Naive thymus-derived CD4-positive, alpha-beta T cell (primary cell): ENCODE data around the gene DCP2. TPM values are rescaled to one million over a fixed set of nuclear protein-coding genes. Genes with fewer than 3 reads are reported as not detected.

ENCODE experiments used
- ATAC-seq: fragments of 150-1000 bp; cut with Tn5 transposase; 2 replicates; pipeline ENCODE4 v1.10.0; 2021; ENCODE audit warnings: mild to moderate bottlenecking, moderate library complexity
- CTCF ChIA-PET: fragments of 350-600 bp; sonication (Branson Sonifier 250); formaldehyde crosslinking; loops from one replicate; lab custom pipeline; 2021; ENCODE audit warnings: antibody characterized with exemption; lab: Charles Lee
- POLR2A ChIA-PET: fragments of 350-600 bp; sonication (Branson Sonifier 250); formaldehyde crosslinking; loops from one replicate; lab custom pipeline; 2021; ENCODE audit warnings: antibody characterized with exemption, inconsistent platforms; lab: Charles Lee
- DNase-seq, 9 donors: peaks; one replicate each; pipeline versions ENCODE4 v3.0.0 to v3.0.0-alpha.2; 2020 to 2022; ENCODE audit warnings: mixed read lengths in 1 of 9
- H3K27ac ChIP-seq: one replicate; pipeline ENCODE4 v1.7.0; 2013; ENCODE audit warnings: mild to moderate bottlenecking, low read depth, low read length, moderate library complexity
- H3K27me3 ChIP-seq, 2 donors: one replicate each; pipeline ENCODE4 v1.7.0; 2013; ENCODE audit warnings: low read length in 2 of 2, mild to moderate bottlenecking in 2 of 2, moderate library complexity in 2 of 2; ENCODE audit not compliant: control insufficient read depth in 2 of 2, insufficient read depth in 2 of 2
- H3K36me3 ChIP-seq, 3 experiments: 1 replicate in 2 of 3; 2 replicates in 1 of 3; pipeline ENCODE4 v1.7.0; 2013; ENCODE audit warnings: low read length in 3 of 3, mild to moderate bottlenecking in 3 of 3, moderate library complexity in 1 of 3; ENCODE audit not compliant: insufficient read depth in 3 of 3, control insufficient read depth in 2 of 3
- H3K4me1 ChIP-seq, 2 donors: one replicate each; pipeline ENCODE4 v1.7.0; 2013; ENCODE audit warnings: low read length in 2 of 2, mild to moderate bottlenecking in 2 of 2, moderate library complexity in 1 of 2; ENCODE audit not compliant: control insufficient read depth in 2 of 2, insufficient read depth in 2 of 2
- H3K4me3 ChIP-seq: 2 replicates; pipeline ENCODE4 v1.7.0; 2013; ENCODE audit warnings: mild to moderate bottlenecking, low read length
- H3K9me3 ChIP-seq, 3 experiments: 1 replicate in 2 of 3; 2 replicates in 1 of 3; pipeline ENCODE4 v1.7.0; 2013; ENCODE audit warnings: low read length in 3 of 3; ENCODE audit not compliant: control insufficient read depth in 2 of 3
- H3K27ac Mint-ChIP-seq, 9 donors: one replicate each; pipeline ENCODE4 v1.8.0; 2020 to 2022; ENCODE audit warnings: mixed read lengths in 9 of 9, mild to moderate bottlenecking in 8 of 9, moderate library complexity in 5 of 9, inconsistent platforms in 2 of 9
- H3K27me3 Mint-ChIP-seq, 5 donors: one replicate each; pipeline ENCODE4 v1.8.0; 2021 to 2022; ENCODE audit warnings: mixed read lengths in 5 of 5, mild to moderate bottlenecking in 1 of 5
- H3K36me3 Mint-ChIP-seq, 5 donors: one replicate each; pipeline ENCODE4 v1.8.0; 2020 to 2022; ENCODE audit warnings: mixed read lengths in 5 of 5, mild to moderate bottlenecking in 3 of 5, inconsistent platforms in 1 of 5
- H3K4me1 Mint-ChIP-seq, 7 donors: one replicate each; pipeline ENCODE4 v1.8.0; 2020 to 2022; ENCODE audit warnings: mixed read lengths in 7 of 7, mild to moderate bottlenecking in 3 of 7, inconsistent platforms in 1 of 7
- H3K4me3 Mint-ChIP-seq, 10 donors: one replicate each; pipeline ENCODE4 v1.8.0; 2020 to 2022; ENCODE audit warnings: mild to moderate bottlenecking in 10 of 10, mixed read lengths in 10 of 10, moderate library complexity in 6 of 10, inconsistent platforms in 2 of 10
- H3K9me3 Mint-ChIP-seq, 11 donors: one replicate each; pipeline ENCODE4 v1.8.0; 2020 to 2022; ENCODE audit warnings: mixed read lengths in 11 of 11, mild to moderate bottlenecking in 4 of 11, inconsistent platforms in 1 of 11, moderate library complexity in 1 of 11
- intact Hi-C, 2 donors: fragments of 100-400 bp; cut with micrococcal nuclease; formaldehyde crosslinking; loops; one replicate each; pipeline ENCODE4 v1.15.1; 2023
- polyA plus RNA-seq, 2 donors: library from polyadenylated mRNA; unstranded; fragments of 300-500 nt; fragmentation: Illumina TruSeq; gene quantifications; one replicate each; pipeline ENCODE4 v1.2.3, GENCODE V29; 2021
- total RNA-seq, 6 experiments: library from RNA in 5 of 6; stranded (reverse) in 5 of 6; gene quantifications; 1 replicate in 5 of 6; 2 replicates in 1 of 6; pipeline ENCODE4 v1.2.3 and lab custom pipeline; 2021 to 2026

Gene DCP2
- total and polyA plus RNA-seq, 7 experiments from 2014 or later: 50.7 to 101 (median 65.0) TPM

DNA sequence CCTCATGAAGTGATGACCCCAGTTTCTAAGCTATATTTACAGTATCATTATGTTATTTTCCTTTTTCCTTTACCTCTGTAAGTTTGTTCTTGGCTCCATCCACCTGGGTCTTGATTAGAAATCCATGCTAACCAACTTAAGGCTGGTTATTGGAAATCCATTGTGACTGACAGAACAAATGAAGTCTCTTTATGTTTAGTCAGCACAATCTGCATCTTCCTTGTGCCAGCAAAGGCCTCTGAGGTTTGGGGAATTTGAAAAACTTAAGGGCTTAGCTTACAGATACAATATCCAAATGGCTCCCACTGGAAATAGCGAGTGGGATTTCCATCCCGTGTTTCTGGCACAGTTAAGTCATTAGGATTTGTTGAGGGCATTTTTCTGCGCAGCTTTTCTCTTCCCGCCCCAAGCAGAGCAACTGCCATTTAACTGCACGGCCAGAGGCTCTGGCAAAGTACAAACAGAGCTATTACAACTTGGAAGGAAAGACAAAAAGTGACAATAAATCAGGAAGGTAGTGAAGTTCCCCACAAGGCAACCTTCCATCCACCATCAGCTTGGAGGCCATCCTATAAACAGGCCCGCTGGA lies 64.2 kb downstream of the DCP2 start:
- Mint-ChIP-seq H3K27me3 (peaks cover 0 to 3% (median 0%) of the 10 kb centered on the region in 5 donors), H3K4me1 (peaks cover 0 to 11% (median 5%) of the 10 kb centered on the region in 7 donors), H3K4me3 (no peak overlapping the region), H3K9me3 (no peaks in the 10 kb centered on the region), H3K36me3 (peaks cover 0 to 5% (median 0%) of the 10 kb centered on the region in 5 donors), H3K27ac (no peak overlapping the region)
- ATAC-seq: no peak
- H3K4me1 ChIP-seq: no peaks in the 10 kb centered on the region
- POLR2A ChIA-PET: no interaction called here
- no peak overlapping the region for H3K4me3 ChIP-seq
- CTCF ChIA-PET: interaction anchor here (0.8 kb wide), 1 partner anchor 46 kb away, joined by 3 read pairs; no protein-coding TSS in a partner anchor
- H3K36me3 ChIP-seq: no peaks in the 10 kb centered on the region
- intact Hi-C loops: no loop called here
- no peak overlapping the region for H3K27ac ChIP-seq
- no peaks in the 10 kb centered on the region for H3K9me3 ChIP-seq
- DNase-seq: no peak
- no peaks in the 10 kb centered on the region for H3K27me3 ChIP-seq

DNA sequence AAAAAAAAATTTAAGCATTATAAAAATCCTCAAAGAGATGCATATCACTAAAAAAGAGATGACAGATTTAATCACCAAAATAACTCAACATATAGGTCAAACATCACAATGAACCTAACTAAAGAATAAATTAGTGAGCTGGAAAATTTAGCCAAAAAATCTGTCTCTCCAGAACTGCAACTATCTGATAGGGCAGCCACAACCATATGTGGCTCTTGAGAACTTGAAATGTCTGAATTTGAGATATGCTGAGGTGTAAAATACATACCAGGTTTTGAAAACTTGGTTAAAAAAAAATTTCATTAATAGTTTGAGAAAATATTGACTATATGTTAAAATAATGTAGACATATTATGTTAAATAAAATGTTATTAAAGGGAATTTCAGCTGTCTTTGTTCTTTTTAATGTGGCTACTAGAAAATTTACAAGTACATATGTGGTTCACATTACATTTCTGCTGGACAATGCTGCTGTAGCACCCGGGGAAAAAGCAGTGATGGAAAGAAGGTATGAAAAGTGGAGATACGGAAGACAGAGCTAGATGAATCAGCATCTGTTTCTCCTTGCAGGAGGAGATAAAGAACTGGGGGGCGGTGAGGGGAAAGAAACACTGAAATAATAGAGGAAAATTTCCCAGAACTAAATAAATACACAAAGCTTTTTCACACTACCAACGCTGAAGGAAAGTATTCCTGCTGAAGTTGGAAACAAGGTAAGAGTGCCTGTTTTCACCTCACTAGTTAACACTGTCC lies 66.1 kb downstream of the DCP2 start:
- intact Hi-C loops: loop anchor here in 1 of 2 donors (1.0 kb wide), 1 partner anchor 288 kb away; no protein-coding TSS in a partner anchor
- ChIA-PET POLR2A (no interaction called here), CTCF (no interaction called here)
- H3K36me3 Mint-ChIP-seq: peaks cover 0 to 4% (median 0%) of the 10 kb centered on the region in 5 donors
- H3K27ac Mint-ChIP-seq: no peak overlapping the region
- H3K9me3 Mint-ChIP-seq: no peaks in the 10 kb centered on the region
- DNase-seq (no peak), ATAC-seq (no peak)
- H3K27me3 Mint-ChIP-seq: peaks cover 0 to 3% (median 0%) of the 10 kb centered on the region in 5 donors
- Histone ChIP-seq H3K36me3 (no peaks in the 10 kb centered on the region), H3K27ac (no peak overlapping the region), H3K9me3 (no peaks in the 10 kb centered on the region), H3K4me3 (no peak overlapping the region), H3K4me1 (no peaks in the 10 kb centered on the region), H3K27me3 (no peaks in the 10 kb centered on the region)
- no peak overlapping the region for H3K4me3 Mint-ChIP-seq
- peaks cover 0 to 9% (median 5%) of the 10 kb centered on the region in 7 donors for H3K4me1 Mint-ChIP-seq

DNA sequence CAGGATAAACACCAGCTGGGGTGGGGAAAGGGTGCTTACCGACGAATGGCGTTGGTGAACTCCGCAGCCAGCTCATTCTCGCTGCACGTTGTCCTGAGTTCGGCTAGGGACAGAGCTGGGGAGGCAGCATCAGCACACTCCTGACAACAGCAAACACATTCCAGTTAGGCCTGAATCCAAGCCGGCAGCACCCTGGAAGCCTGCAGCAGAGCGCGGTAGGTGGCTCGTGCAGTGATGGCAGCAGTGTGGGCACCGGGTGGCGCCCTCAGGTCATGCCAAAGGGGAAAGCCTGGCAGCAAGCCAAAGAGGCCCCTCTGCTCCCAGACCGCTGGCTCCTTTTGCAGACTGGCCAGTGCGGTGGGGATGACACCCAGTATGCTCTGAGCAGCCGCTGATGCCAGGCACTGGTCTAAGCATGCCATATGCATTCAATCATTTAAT lies 66.9 kb downstream of the DCP2 start:
- POLR2A ChIA-PET: interaction anchor here (1.2 kb wide), 1 partner anchor 40 kb away, joined by 4 read pairs; no protein-coding TSS in a partner anchor
- Mint-ChIP-seq H3K27me3 (peaks cover 0 to 3% (median 0%) of the 10 kb centered on the region in 5 donors), H3K4me3 (no peak overlapping the region), H3K4me1 (peaks cover 0 to 9% (median 4%) of the 10 kb centered on the region in 7 donors), H3K27ac (no peak overlapping the region), H3K36me3 (peaks cover 0 to 4% (median 0%) of the 10 kb centered on the region in 5 donors), H3K9me3 (no peaks in the 10 kb centered on the region)
- ATAC-seq (no peak), DNase-seq (peak in 1 of 9 donors; percentile 21)
- Histone ChIP-seq H3K27ac (no peak overlapping the region), H3K9me3 (no peaks in the 10 kb centered on the region), H3K4me1 (no peaks in the 10 kb centered on the region), H3K36me3 (no peaks in the 10 kb centered on the region), H3K4me3 (no peak overlapping the region), H3K27me3 (no peaks in the 10 kb centered on the region)
- intact Hi-C loops: loop anchor here in 1 of 2 donors (1.0 kb wide), 1 partner anchor 287 kb away; no protein-coding TSS in a partner anchor
- CTCF ChIA-PET: interaction anchor here (0.6 kb wide), 1 partner anchor 30 kb away, joined by 4 read pairs; no protein-coding TSS in a partner anchor

DNA sequence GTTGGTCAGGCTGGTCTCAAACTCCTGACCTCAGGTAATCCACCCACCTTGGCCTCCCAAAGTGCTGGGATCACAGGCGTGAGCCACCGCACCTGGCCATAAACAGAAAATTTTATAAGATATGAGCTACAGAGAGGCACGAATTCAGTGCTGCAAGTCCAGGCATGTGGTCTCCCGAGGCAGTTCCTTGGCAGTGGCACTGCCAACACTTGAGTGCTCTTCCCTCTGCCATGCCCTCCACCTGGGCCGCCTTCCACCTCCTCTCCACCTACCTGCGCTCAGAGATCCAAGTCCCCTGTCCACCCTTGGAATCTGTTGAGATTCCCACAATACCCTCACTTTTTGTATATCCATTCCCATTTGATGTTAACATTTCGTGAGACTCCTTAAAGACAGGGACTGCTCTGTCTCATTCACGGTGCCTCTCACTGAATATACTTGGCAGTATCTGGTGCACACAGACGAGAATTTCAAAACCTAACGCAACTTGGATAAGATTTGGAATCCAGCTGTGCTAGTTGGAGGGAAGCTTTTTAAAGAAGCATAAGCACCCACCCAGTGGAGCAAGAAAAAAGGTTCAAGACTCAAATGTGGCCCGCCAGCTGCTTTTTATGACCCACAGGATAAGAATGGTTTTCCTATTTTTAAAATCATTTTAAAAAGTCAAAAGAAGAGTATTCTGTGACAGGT lies 68.3 kb downstream of the DCP2 start:
- intact Hi-C loops: no loop called here
- no peaks in the 10 kb centered on the region for H3K27me3 ChIP-seq
- Mint-ChIP-seq H3K27ac (peak overlapping the region in 3 of 9 donors; percentile 13 to 56 (median 34)), H3K4me3 (no peak overlapping the region), H3K4me1 (peaks cover 0 to 9% (median 4%) of the 10 kb centered on the region in 7 donors), H3K27me3 (peaks cover 0 to 3% (median 0%) of the 10 kb centered on the region in 5 donors), H3K36me3 (peaks cover 0 to 4% (median 0%) of the 10 kb centered on the region in 5 donors), H3K9me3 (no peaks in the 10 kb centered on the region)
- H3K9me3 ChIP-seq: no peaks in the 10 kb centered on the region
- no peak for DNase-seq
- no peak overlapping the region for H3K4me3 ChIP-seq
- H3K4me1 ChIP-seq: no peaks in the 10 kb centered on the region
- ATAC-seq: no peak
- no peak overlapping the region for H3K27ac ChIP-seq
- ChIA-PET POLR2A (no interaction called here), CTCF (interaction anchor here (0.6 kb wide), 1 partner anchor 20 kb away, joined by 3 read pairs; no protein-coding TSS in a partner anchor)
- no peaks in the 10 kb centered on the region for H3K36me3 ChIP-seq

DNA sequence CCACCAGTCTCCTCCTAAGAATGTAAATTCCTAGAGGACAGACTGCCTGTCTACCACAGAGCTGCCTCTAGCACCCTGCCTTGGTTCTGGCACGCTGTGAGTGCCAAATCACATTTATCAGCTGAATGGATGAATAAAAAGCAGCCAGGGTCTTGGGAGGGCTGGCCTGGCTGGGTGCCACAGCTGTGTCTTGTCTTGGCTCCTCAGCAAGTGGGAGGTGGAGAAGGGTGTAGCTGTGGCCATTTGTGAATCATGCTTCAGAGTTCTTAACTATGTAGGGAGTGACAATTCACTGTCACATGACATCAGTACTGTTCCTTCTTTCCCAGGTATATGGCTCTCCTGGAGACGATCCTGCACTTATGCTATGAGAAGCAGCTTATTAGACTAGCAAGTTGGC lies 70.6 kb downstream of the DCP2 start:
- H3K9me3 ChIP-seq: no peaks in the 10 kb centered on the region
- no peaks in the 10 kb centered on the region for H3K27me3 ChIP-seq
- H3K27ac Mint-ChIP-seq: no peak overlapping the region
- H3K9me3 Mint-ChIP-seq: no peaks in the 10 kb centered on the region
- ATAC-seq: peak; percentile 39
- no peak overlapping the region for H3K4me3 ChIP-seq
- H3K36me3 ChIP-seq: no peaks in the 10 kb centered on the region
- ChIA-PET CTCF (no interaction called here), POLR2A (no interaction called here)
- intact Hi-C loops: no loop called here
- peaks cover 0 to 25% (median 5%) of the 10 kb centered on the region in 7 donors for H3K4me1 Mint-ChIP-seq
- H3K27me3 Mint-ChIP-seq: no peaks in the 10 kb centered on the region
- H3K4me3 Mint-ChIP-seq: no peak overlapping the region
- H3K4me1 ChIP-seq: no peaks in the 10 kb centered on the region
- DNase-seq: no peak
- H3K27ac ChIP-seq: no peak overlapping the region
- peaks cover 0 to 5% (median 4%) of the 10 kb centered on the region in 5 donors for H3K36me3 Mint-ChIP-seq

DNA sequence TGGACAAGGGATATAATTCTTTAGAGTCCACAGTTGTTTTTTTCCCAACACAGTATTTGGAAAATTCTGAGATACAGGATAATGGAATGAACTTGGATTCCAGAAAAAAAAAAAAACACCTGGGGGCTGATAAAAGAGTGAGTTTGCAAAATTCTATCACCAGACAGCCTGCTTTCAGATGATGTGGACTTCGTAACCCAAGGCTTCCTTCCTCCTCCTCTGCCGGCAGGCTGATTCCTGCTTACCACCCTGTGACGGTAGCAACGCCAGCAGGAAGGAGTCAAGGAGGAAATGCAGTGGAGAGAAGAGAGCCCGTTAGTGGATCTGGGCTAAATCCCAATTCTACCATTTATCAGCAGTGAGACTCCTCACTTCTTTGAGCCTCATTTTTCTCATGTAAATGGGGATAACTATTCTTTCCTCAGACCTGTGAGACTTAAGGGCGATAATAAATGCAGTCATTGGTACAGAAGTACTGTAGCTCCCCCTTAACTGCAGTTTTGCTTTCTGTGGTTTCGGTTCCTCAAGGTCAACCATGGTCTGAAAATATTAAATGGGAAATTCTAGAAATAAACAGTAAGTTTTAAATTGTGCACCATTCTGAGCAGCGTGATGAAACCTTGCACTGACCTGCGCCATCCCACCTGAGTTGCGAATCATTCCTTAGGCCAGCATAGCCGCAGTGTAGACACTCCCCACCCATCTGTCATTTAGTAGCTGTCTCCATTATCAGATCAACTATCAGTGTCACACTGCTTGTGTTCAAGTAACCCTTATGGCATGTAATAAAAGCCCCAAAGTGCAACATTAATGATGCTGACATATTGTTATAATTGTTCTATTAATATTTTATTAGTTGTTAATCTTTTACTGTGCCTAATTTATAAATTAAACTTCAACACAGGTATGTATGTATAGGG lies 71.4 kb downstream of the DCP2 start:
- no peaks in the 10 kb centered on the region for H3K9me3 ChIP-seq
- CTCF ChIA-PET: no interaction called here
- ATAC-seq (peak; percentile 67), DNase-seq (no peak)
- no peaks in the 10 kb centered on the region for H3K27me3 ChIP-seq
- no peaks in the 10 kb centered on the region for H3K36me3 ChIP-seq
- no peak overlapping the region for H3K4me3 ChIP-seq
- H3K27ac ChIP-seq: no peak overlapping the region
- Mint-ChIP-seq H3K4me1 (peaks cover 0 to 29% (median 5%) of the 10 kb centered on the region in 7 donors), H3K4me3 (no peak overlapping the region), H3K36me3 (peaks cover 0 to 7% (median 4%) of the 10 kb centered on the region in 5 donors), H3K27ac (peak overlapping the region in 1 of 9 donors; percentile 15), H3K9me3 (no peaks in the 10 kb centered on the region), H3K27me3 (no peaks in the 10 kb centered on the region)
- POLR2A ChIA-PET: no interaction called here
- intact Hi-C loops: no loop called here
- H3K4me1 ChIP-seq: no peaks in the 10 kb centered on the region
